Activated CD4-positive, CD25-positive, alpha-beta regulatory T cell (primary cell): Measurements from ENCODE around the gene FTSJ3.
A peak's percentile ranks its signal among the peaks of the same experiment; 100 is the strongest.

ENCODE experiments used
- DNase-seq, 4 experiments: peaks; one replicate each; lab custom pipeline; 2025; lab: John Stamatoyannopoulos, UW

Gene FTSJ3

DNA sequence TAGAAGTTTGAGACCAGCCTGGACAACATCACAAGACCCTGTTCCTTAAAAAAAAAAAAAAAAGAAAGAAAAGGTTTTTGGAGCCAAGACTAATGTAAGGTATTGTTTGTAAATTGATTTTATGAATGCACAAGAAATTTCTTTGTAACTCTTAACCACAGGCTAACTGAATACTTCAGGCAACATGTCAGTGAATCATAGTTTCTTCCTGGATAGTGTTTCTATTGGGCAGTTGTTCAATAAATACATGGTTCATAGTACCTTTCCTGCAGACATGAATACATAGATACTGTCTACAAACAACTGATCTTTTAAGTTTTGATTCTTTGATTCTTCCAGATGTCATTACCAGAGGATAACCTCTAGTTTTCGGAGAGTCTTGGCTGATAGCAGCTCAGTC is 41.9 kb downstream of the FTSJ3 start:
- no peak for DNase-seq

DNA sequence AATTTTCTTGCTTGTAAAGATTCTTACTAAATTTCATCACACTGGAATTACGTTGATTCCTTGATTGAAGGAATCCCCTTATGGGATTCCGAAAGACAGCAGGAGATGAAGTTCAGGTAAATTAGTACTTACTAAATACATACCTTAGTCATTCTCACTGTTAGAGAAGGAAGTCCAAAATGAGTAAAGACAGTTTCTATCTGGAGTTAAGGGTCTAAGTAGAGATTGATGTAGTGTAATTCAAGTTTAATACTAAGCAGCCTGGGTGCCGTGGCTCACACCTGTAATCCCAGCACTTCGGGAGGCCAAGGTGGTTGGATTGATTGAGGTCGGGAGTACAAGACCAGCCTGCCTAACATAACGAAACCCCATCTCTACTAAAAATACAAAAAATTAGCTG is 43.9 kb downstream of the FTSJ3 start:
- no peak for DNase-seq

DNA sequence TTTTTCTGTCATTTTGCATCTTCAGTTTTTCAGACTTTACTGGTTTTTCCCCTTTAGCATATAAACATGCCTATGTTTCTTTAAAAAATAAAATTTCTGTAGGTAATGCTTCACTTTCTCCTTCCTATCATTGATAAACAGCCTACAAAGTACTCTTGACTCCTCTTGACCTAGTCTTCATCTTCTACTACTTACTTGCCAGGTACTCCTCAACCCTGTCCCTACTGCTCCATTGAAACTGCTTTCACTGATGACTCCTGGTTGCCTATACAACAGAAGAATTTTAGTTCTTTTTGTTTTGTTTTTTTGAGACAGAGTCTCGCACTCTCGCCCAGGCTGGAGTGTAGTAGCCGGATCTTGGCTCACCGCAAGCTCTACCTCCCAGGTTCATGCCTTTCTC is 46.5 kb downstream of the FTSJ3 start:
- no peak for DNase-seq

DNA sequence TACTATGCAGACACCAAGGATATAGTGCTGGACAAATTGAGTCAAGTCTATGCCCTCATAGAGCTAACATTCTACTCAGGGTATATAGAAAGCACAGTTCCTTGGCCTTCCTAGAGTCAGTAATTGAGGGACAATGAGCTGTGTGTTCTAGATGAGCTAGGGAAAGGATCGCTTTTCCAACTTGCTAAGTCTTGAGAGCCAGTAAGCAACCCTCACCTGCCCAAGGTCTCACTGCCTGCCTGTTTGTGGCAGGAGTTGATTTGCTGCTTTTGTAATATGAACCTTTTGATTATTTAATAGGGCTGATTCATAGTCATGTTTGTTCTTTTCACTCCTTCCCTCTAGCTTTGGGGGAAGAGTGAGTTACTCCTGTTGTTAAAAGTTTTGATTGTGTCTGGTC is 47.0 kb downstream of the FTSJ3 start:
- DNase-seq, result no peak

DNA sequence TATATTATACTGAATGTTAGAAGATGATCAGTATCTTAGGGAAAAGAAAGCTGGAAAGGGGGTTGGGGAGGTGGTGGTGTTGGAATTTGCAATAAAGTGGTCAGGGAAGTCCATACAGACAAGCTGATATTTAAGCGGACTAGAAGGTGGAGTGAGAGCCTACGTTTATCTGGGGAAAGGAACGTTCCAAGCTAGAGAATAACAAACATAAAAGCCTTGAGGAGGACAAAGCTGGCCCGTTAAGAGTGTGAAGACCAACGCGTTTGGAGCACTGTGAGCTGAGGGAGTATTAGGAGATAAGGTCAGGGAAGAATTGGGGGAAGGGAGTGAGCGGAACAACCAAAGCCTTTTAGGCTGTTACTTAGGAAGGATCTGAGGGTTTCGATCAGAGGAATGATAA is 52.0 kb downstream of the FTSJ3 start:
- no peak for DNase-seq

DNA sequence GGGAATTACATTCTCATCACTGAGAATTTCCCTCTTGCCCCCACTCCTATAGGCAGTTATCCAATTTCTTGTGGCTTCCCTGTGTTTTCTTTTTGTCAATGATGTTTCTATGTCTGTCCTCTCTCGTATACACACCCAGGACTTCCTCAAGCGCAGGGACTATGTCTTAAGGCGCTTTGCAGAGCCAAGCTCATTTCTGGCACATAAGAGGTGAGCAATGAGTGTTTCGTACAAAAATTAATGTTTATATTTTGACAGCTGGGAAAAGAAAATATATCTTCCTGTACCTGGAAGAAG is 52.5 kb downstream of the FTSJ3 start:
- no peak for DNase-seq

DNA sequence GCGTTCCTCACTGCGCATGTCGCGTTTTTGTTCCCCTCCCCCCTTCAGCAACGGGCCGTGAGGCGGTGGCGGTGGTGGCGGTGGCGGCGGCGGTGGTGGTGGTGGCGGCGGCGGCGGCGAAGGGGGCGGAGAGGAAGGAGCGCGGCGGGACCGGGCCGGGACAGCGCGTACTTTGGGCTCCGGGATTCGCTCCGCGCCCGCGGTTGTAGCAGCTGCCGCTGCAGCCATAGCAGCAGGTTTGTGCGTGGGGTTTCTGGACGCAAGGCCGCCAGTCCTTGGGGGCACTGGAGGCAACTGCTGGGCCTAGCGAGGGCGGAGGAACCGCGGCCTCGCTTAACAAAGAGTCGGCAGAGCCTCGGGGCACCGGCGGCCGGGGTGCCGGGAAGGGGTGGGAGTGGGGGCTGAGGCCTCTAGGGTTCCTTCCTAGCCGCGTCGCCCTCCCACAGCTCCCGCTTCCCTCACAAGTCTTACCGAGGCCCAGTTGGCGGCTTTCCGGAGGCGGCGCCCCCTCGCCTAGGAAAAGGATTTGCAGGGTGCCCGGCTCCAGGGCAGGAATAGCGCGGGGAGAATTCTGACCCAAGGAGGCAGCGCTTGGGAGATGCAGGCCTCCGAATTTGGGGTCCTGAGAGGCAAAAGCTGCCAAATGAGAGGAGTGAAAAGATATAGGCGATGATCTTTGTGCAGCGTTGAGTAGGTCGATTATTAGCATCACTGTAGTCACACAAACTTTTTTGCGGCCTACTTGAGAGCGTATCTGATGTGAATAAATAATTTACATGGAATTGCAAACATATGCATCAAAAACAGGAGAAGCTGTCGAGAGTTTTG is 53.1 kb downstream of the FTSJ3 start, which contains the start of gene DDX42:
TSS of gene DDX42 (plus strand) at position 30 of the 828 bp plus-strand sequence. CDS start 12,880 bp downstream, outside the sequence.
- DNase-seq, result peak in 3 of 4 experiments; percentile 78 to 83 (median 78)

DNA sequence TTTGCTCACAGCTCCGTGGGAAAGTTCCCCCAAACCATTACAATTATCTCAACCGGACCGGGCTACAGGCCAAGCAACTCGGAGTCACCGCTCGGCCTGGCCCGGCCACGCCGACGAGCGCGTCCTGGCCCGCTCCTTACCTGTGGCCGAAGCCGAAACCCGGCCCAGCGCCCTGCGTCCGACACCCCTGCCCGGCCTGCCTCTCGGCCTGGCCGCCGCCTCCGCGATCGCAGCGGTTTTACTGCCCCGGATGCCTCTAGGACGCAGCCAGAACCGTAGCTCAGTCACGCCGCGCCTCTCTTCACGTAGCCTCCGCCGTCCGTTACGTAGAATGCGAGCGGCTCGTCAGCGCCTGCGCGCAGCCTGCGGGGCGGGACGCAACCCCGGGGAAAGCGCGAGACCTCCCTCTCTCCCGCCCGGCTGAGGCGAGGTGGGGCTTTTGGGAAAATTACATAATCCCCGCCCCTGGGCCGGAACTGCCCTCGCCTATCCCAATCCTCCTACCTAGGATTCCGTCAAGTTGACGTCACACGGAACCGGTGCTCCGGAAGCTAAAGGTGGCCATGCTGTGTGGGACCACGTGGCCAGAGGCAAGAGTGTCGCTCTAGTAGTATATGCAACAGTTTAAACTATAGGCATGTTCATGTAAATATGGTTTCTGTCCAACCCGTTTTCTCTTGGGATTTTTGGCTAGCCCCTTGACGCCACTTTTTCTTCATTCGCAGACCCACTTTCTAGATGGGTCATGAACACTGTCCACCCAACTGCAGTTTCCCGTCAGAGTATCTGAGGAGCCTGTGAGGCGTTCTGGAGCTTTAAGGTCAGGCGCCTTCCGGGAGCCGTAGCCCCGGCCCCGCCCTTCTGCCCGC is 54.0 kb downstream of the FTSJ3 start, which contains the start of gene CCDC47:
TSS of gene CCDC47 (minus strand) at position 326 of the 869 bp plus-strand sequence. CDS start 7,422 bp downstream, outside the sequence.
- peak; percentile 89 to 94 (median 94) for DNase-seq

DNA sequence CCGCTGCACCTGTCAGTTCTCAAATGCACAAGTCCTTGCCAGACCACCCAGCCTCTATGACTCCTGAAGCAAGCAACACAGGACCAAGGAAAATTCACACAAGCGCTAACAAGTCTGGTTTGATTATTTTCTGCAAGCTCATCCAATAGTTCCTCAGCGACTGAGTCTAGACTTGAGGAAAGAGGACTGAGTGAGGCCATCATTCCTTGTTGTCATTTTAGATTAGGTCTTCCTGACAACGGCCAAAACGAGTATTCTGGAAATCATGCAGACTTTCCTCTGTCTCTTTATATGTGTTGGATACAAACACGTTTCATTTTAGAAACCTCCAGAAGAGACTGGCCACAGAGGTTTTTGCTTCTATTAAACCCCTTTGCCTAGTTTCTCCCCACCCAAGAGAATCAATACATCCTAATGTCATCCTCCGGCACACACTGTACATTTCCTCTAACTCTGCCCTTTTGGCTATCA is 54.6 kb downstream of the FTSJ3 start:
- no peak for DNase-seq
